Endothelial cell (in vitro differentiated cells): ENCODE results near the gene PNPLA4. TPM values are rescaled to one million over a fixed set of nuclear protein-coding genes. Genes with fewer than 3 reads are reported as not detected.

ENCODE experiments used
- DNase-seq: peaks from one replicate; pipeline ENCODE4 v3.0.0; 2021; ENCODE audit warnings: low spot score
- H3K27ac Mint-ChIP-seq: one replicate; pipeline ENCODE4 v1.8.0; 2021; ENCODE audit warnings: mixed read lengths, inconsistent platforms; ENCODE audit not compliant: unreplicated experiment
- H3K27me3 Mint-ChIP-seq: one replicate; pipeline ENCODE4 v1.8.0; 2021; ENCODE audit warnings: mild to moderate bottlenecking, moderate library complexity, mixed read lengths, inconsistent platforms; ENCODE audit not compliant: unreplicated experiment
- H3K36me3 Mint-ChIP-seq: one replicate; pipeline ENCODE4 v1.8.0; 2021; ENCODE audit warnings: mild to moderate bottlenecking, low read depth, mixed read lengths, inconsistent platforms; ENCODE audit not compliant: unreplicated experiment
- H3K4me1 Mint-ChIP-seq: one replicate; pipeline ENCODE4 v1.8.0; 2021; ENCODE audit warnings: mild to moderate bottlenecking, mixed read lengths, inconsistent platforms; ENCODE audit not compliant: unreplicated experiment
- H3K4me3 Mint-ChIP-seq: one replicate; pipeline ENCODE4 v1.8.0; 2021; ENCODE audit warnings: mild to moderate bottlenecking, mixed read lengths, inconsistent platforms; ENCODE audit not compliant: unreplicated experiment
- H3K9me3 Mint-ChIP-seq: one replicate; pipeline ENCODE4 v1.8.0; 2021; ENCODE audit warnings: mixed read lengths, inconsistent platforms; ENCODE audit not compliant: unreplicated experiment
- CTCF ChIP-seq: fragments of 200-600 bp; sonication (generic); IDR thresholded peaks from one replicate; pipeline ENCODE4 v1.5.0; 2021; ENCODE audit warnings: antibody characterized with exemption; ENCODE audit not compliant: unreplicated experiment
- total RNA-seq: library from RNA; stranded (reverse); fragmentation: NEBNext Ultra II Directional; extraction: Animal tissue kit (Norgen Biotek cat#: 25700); gene quantifications from one replicate; pipeline ENCODE4 v1.2.1, GENCODE V29; 2021; ENCODE audit not compliant: unreplicated experiment

The PNPLA4 gene
- total RNA-seq, 1 donor from 2014 or later: 12.4 TPM

GRCh38 chrX:7943600-7944245 is 16.5 kb upstream of the PNPLA4 start:
- Mint-ChIP-seq H3K36me3 (no peaks in the 10 kb centered on the region), H3K9me3 (no peaks in the 10 kb centered on the region), H3K4me1 (peaks cover 5% of the 10 kb centered on the region), H3K27me3 (no peaks in the 10 kb centered on the region), H3K4me3 (no peak overlapping the region), H3K27ac (no peak overlapping the region)
- TF ChIP-seq CTCF: no peak
- DNase-seq: no peak

GRCh38 chrX:7941390-7942042 is 14.3 kb upstream of the PNPLA4 start:
- H3K27ac Mint-ChIP-seq: peak overlapping the region; percentile 43
- TF ChIP-seq CTCF: no peak
- H3K9me3 Mint-ChIP-seq: no peaks in the 10 kb centered on the region
- H3K4me1 Mint-ChIP-seq: peaks cover 5% of the 10 kb centered on the region
- H3K4me3 Mint-ChIP-seq: no peak overlapping the region
- DNase-seq: peak; percentile 9
- no peaks in the 10 kb centered on the region for H3K36me3 Mint-ChIP-seq
- no peaks in the 10 kb centered on the region for H3K27me3 Mint-ChIP-seq

- no peak for DNase-seq
- no peaks in the 10 kb centered on the region for H3K36me3 Mint-ChIP-seq
- TF ChIP-seq CTCF: no peak
- no peak overlapping the region for H3K4me3 Mint-ChIP-seq
- H3K27ac Mint-ChIP-seq: no peak overlapping the region
- no peaks in the 10 kb centered on the region for H3K9me3 Mint-ChIP-seq
- H3K4me1 Mint-ChIP-seq: no peaks in the 10 kb centered on the region
- H3K27me3 Mint-ChIP-seq: peaks cover 2% of the 10 kb centered on the region
Observed at GRCh38 chrX:7934026-7934425, 6.8 kb upstream of the PNPLA4 start.

- TF ChIP-seq CTCF: no peak
- H3K4me1 Mint-ChIP-seq: no peaks in the 10 kb centered on the region
- H3K27me3 Mint-ChIP-seq: peaks cover 3% of the 10 kb centered on the region
- H3K27ac Mint-ChIP-seq: no peak overlapping the region
- H3K9me3 Mint-ChIP-seq: no peaks in the 10 kb centered on the region
- DNase-seq: no peak
- H3K36me3 Mint-ChIP-seq: no peaks in the 10 kb centered on the region
- no peak overlapping the region for H3K4me3 Mint-ChIP-seq
Observed at GRCh38 chrX:7926914-7927258, 327 bp downstream of the PNPLA4 start.

GRCh38 chrX:7926501-7926900 is 712 bp downstream of the PNPLA4 start:
- DNase-seq: no peak
- no peak overlapping the region for H3K27ac Mint-ChIP-seq

More at GRCh38 chrX:7926501-7926900, 712 bp downstream of the PNPLA4 start:
- H3K9me3 Mint-ChIP-seq: no peaks in the 10 kb centered on the region
- no peak overlapping the region for H3K4me3 Mint-ChIP-seq
- H3K4me1 Mint-ChIP-seq: no peaks in the 10 kb centered on the region
- H3K27me3 Mint-ChIP-seq: peaks cover 3% of the 10 kb centered on the region
- TF ChIP-seq CTCF: no peak
- no peaks in the 10 kb centered on the region for H3K36me3 Mint-ChIP-seq
